Right lobe of liver (tissue), 4 donors: ENCODE data around the gene NLGN1.

ENCODE experiments used
- CTCF ChIP-seq, 4 donors: fragments of 200-600 bp in 3 of 4; fragments of 450-650 bp in 1 of 4; IDR thresholded peaks; one replicate each; pipeline versions ENCODE4 v1.5.1 to v1.8.0; 2016 to 2022; ENCODE audit warnings: antibody characterized with exemption in 4 of 4, mild to moderate bottlenecking in 2 of 4
- POLR2A ChIP-seq: fragments of 450-650 bp; IDR thresholded peaks from one replicate; pipeline ENCODE4 v1.6.1; 2017; ENCODE audit warnings: antibody characterized with exemption, mild to moderate bottlenecking
- donor health status: DM: no; HTN: no; CAD: no.
- donor health status: DM: no; HTN: no; CAD: no.
- donor health status: DM: no; HTN: yes; CAD: no.

- TF ChIP-seq CTCF (IDR thresholded peaks at IDR 0.05) (no peak), POLR2A (no peak)
Observed at GRCh38 chr3:173976281-173976680, 578.7 kb downstream of the NLGN1 start.
